Islet of Langerhans (tissue), 1 donor: ENCODE measurements around the gene EPS8.
"Not testable (repeated sequence)": the region's sequence is repeated elsewhere in the genome, so short reads cannot be mapped to it uniquely, and the experiment has no call there.

Experiments used
- FAIRE-seq: peaks from one replicate; lab custom pipeline; 2011; peaks lifted over from hg19 to GRCh38; lab: Jason Lieb, UNC

Gene EPS8

GRCh38 chr12:15644700-15645099, 144.5 kb downstream of the EPS8 start:
- FAIRE-seq, result no peak

- FAIRE-seq, result no peak
Measured at GRCh38 chr12:15638231-15638630, 151.0 kb downstream of the EPS8 start.

- no peak for FAIRE-seq
Measured at GRCh38 chr12:15636060-15636890, 152.9 kb downstream of the EPS8 start.

- no peak for FAIRE-seq
Measured at GRCh38 chr12:15634010-15634683, 155.0 kb downstream of the EPS8 start.

GRCh38 chr12:15633201-15633600, 156.0 kb downstream of the EPS8 start:
- no peak for FAIRE-seq

- FAIRE-seq, result no peak
Measured at GRCh38 chr12:15632708-15633107, 156.5 kb downstream of the EPS8 start.

GRCh38 chr12:15631007-15631715, 158.0 kb downstream of the EPS8 start:
- no peak for FAIRE-seq

GRCh38 chr12:15629761-15630160, 159.4 kb downstream of the EPS8 start:
- no peak for FAIRE-seq

GRCh38 chr12:15629108-15629507, 160.1 kb downstream of the EPS8 start:
- FAIRE-seq, result no peak

- FAIRE-seq, result no peak
Measured at GRCh38 chr12:15627995-15628945, 160.9 kb downstream of the EPS8 start.

GRCh38 chr12:15625075-15625474, 164.1 kb downstream of the EPS8 start:
- no peak for FAIRE-seq

GRCh38 chr12:15620741-15621539, 168.2 kb downstream of the EPS8 start:
- FAIRE-seq, result no peak

- FAIRE-seq, result not testable (repeated sequence)
Measured at GRCh38 chr12:15616495-15616894, 172.7 kb downstream of the EPS8 start.

- FAIRE-seq, result no peak
Measured at GRCh38 chr12:15613981-15614380, 175.2 kb downstream of the EPS8 start.

GRCh38 chr12:15608941-15609340, 180.2 kb downstream of the EPS8 start:
- FAIRE-seq, result no peak

GRCh38 chr12:15608406-15608805, 180.8 kb downstream of the EPS8 start:
- no peak for FAIRE-seq

- FAIRE-seq, result no peak
Measured at GRCh38 chr12:15605881-15606590, 183.2 kb downstream of the EPS8 start.

GRCh38 chr12:15603474-15604085, 185.6 kb downstream of the EPS8 start:
- no peak for FAIRE-seq

GRCh38 chr12:15602051-15602672, 187.0 kb downstream of the EPS8 start:
- no peak for FAIRE-seq
